ENCODE data around the gene PPT1. TPM values are rescaled to one million over a fixed set of nuclear protein-coding genes. Genes with fewer than 3 reads are reported as not detected.

PPT1 gene
- total and polyA plus RNA-seq, 2 experiments from 2014 or later = 64.2 to 78.0 TPM

DNA sequence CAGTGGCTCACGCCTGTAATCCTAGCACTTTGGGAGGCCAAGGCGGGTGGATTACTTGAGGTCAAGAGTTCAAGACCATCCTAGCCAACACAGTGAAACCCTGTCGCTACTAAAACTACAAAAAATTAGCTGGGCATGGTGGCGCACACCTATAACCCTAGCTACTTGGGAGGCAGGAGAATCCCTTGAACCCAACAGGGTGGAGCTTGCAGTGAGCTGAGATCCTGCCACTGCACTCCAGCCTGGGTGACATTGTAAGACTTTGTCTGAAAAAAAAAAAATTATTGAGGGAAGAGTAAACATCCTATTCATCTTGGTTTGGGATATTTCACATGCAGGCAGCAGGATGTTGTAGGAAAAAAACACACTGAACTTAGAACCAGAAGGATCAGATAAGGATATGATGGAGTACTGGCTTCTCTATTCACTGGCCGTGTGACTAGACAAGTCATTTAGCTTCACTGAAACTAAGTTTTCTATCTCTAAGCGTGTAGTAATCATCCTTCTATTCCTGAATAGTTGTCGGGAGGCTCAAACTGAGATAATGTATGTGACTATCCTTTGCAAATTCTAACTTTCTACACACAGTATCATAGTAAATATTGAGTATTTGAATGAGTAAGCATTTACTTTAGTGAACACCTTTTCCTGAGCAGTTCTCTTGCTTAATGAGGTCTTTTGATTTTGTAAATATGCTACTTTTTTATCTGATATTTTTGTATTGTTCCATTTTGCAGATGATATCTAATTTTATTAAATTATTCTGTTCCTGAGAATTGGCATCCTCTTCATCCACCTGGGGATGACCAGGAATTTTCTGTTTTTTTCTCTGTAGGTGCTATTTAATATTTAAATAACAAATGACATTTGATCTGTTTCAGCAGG is 38.4 kb downstream of the PPT1 start:
- H3K4me2 ChIP-seq = peak overlapping the region; percentile 29
- peak overlapping the region; percentile 64 for H3K27ac ChIP-seq
- DNase-seq (ENCODE audit: low spot score) = peak; percentile 22
- H3K4me1 ChIP-seq (ENCODE audit: insufficient read depth) = peaks cover 18% of the 10 kb centered on the region
- no peak overlapping the region for H2AFZ ChIP-seq
- no peak overlapping the region for H3K4me3 ChIP-seq
- H3K9me3 ChIP-seq (ENCODE audit: low read depth) = no peaks in the 10 kb centered on the region
- H4K20me1 ChIP-seq (ENCODE audit: insufficient read depth, poor library complexity, severe bottlenecking) = peaks cover 50% of the 10 kb centered on the region
- TF ChIP-seq EZH2phosphoT487 (IDR thresholded peaks at IDR 0.05; ENCODE audit: low read depth, severe bottlenecking, unreplicated experiment) = no peak
- TF ChIP-seq, protein P1, sequence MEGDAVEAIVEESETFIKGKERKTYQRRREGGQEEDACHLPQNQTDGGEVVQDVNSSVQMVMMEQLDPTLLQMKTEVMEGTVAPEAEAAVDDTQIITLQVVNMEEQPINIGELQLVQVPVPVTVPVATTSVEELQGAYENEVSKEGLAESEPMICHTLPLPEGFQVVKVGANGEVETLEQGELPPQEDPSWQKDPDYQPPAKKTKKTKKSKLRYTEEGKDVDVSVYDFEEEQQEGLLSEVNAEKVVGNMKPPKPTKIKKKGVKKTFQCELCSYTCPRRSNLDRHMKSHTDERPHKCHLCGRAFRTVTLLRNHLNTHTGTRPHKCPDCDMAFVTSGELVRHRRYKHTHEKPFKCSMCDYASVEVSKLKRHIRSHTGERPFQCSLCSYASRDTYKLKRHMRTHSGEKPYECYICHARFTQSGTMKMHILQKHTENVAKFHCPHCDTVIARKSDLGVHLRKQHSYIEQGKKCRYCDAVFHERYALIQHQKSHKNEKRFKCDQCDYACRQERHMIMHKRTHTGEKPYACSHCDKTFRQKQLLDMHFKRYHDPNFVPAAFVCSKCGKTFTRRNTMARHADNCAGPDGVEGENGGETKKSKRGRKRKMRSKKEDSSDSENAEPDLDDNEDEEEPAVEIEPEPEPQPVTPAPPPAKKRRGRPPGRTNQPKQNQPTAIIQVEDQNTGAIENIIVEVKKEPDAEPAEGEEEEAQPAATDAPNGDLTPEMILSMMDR (IDR thresholded peaks at IDR 0.05; ENCODE audit: poor library complexity) = no peak
- no peak for TF ChIP-seq EZH2 (IDR thresholded peaks at IDR 0.05; ENCODE audit: borderline replicate concordance)
- H3K27me3 ChIP-seq = no peaks in the 10 kb centered on the region
- no peaks in the 10 kb centered on the region for H3K9me2 ChIP-seq (replicated peaks; ENCODE audit: insufficient read depth)
- WGBS (ENCODE audit: low lambda C conversion rate, missing lambda C conversion rate) = 70% methylated on average over 7 of the region's 7 CpGs
- H3K79me2 ChIP-seq = peaks cover 64% of the 10 kb centered on the region
- H3K36me3 ChIP-seq (replicated peaks; ENCODE audit: insufficient read depth, low read depth) = no peaks in the 10 kb centered on the region

- H2AFZ ChIP-seq = no peak overlapping the region
- no peaks in the 10 kb centered on the region for H3K9me3 ChIP-seq (ENCODE audit: low read depth)
- H3K36me3 ChIP-seq (replicated peaks; ENCODE audit: insufficient read depth, low read depth) = no peaks in the 10 kb centered on the region
- no peaks in the 10 kb centered on the region for H3K27me3 ChIP-seq
- H3K4me3 ChIP-seq = no peak overlapping the region
- TF ChIP-seq, protein P1 (IDR thresholded peaks at IDR 0.05; ENCODE audit: poor library complexity) = no peak
- TF ChIP-seq EZH2phosphoT487 (IDR thresholded peaks at IDR 0.05; ENCODE audit: low read depth, severe bottlenecking, unreplicated experiment) = no peak
- no peak for TF ChIP-seq EZH2 (IDR thresholded peaks at IDR 0.05; ENCODE audit: borderline replicate concordance)
- 60% methylated on average over 1 of the region's 1 CpG for WGBS (ENCODE audit: low lambda C conversion rate, missing lambda C conversion rate)
- no peak for DNase-seq (ENCODE audit: low spot score)
- H3K27ac ChIP-seq = peak overlapping the region; percentile 48
- peaks cover 18% of the 10 kb centered on the region for H3K4me1 ChIP-seq (ENCODE audit: insufficient read depth)
- H3K4me2 ChIP-seq = peak overlapping the region; percentile 29
- no peaks in the 10 kb centered on the region for H3K9me2 ChIP-seq (replicated peaks; ENCODE audit: insufficient read depth)
- peaks cover 57% of the 10 kb centered on the region for H4K20me1 ChIP-seq (ENCODE audit: insufficient read depth, poor library complexity, severe bottlenecking)
- peaks cover 70% of the 10 kb centered on the region for H3K79me2 ChIP-seq
Observed at GRCh38 chr1:40058097-40058452, 39.0 kb downstream of the PPT1 start.

DNA sequence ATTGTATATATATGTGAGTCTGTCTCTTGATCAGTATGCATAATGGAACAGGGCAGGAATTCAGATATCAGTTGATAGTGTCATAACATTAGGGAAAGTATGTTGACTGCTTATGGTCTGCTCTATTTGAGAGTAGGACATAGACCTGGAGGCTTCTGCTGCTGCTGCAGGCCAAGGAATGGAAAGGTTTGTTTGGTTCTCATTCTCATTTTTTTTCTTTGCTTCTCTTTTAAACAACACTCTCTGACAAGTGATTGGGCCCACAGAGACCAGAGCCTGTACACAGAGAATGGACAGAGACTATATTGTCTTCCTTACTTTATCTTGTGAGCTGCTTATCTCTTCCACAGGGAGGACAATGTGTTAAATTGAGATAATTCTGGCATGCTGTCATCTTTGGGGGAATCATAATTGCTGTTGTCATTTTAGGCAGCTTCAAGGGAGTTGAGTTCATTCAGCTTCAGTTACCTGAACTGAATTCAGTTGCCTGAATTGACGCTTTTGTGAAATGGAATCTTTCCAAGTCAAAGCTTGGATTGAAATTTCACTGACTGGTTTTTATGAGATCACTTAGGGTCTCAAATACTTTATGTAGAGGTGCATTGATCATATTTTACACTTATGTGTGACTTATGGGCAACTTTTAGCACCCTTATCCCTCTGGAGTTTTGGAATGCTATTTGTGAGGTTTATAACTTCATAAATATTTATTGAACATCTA is 39.6 kb downstream of the PPT1 start:
- Histone ChIP-seq H3K79me2 (peaks cover 76% of the 10 kb centered on the region), H3K27ac (peak overlapping the region; percentile 48), H3K4me3 (no peak overlapping the region), H3K27me3 (no peaks in the 10 kb centered on the region), H4K20me1 (ENCODE audit: insufficient read depth, poor library complexity, severe bottlenecking) (peaks cover 61% of the 10 kb centered on the region), H3K9me3 (ENCODE audit: low read depth) (no peaks in the 10 kb centered on the region), H3K4me2 (no peak overlapping the region), H3K9me2 (replicated peaks; ENCODE audit: insufficient read depth) (no peaks in the 10 kb centered on the region), H3K4me1 (ENCODE audit: insufficient read depth) (peaks cover 18% of the 10 kb centered on the region), H3K36me3 (replicated peaks; ENCODE audit: insufficient read depth, low read depth) (no peaks in the 10 kb centered on the region), H2AFZ (no peak overlapping the region)
- 89% methylated on average over 1 of the region's 1 CpG for WGBS (ENCODE audit: low lambda C conversion rate, missing lambda C conversion rate)
- no peak for DNase-seq (ENCODE audit: low spot score)
- TF ChIP-seq EZH2phosphoT487 (IDR thresholded peaks at IDR 0.05; ENCODE audit: low read depth, severe bottlenecking, unreplicated experiment) = no peak
- TF ChIP-seq, protein P1 (IDR thresholded peaks at IDR 0.05; ENCODE audit: poor library complexity) = no peak
